Gastrocnemius medialis (tissue), 4 donors: Measurements from ENCODE around the gene GDF10.

Experiments
- POLR2A ChIP-seq, 2 donors: fragments of 450-650 bp; IDR thresholded peaks; one replicate each; pipeline ENCODE4 v1.6.1; 2017; ENCODE audit warnings: antibody characterized with exemption in 2 of 2, mild to moderate bottlenecking in 2 of 2, moderate library complexity in 2 of 2
- TF ChIP-seq, protein P1 (sequence below), 5 experiments: fragments of 450-650 bp in 3 of 5; fragments of 200-600 bp in 2 of 5; sonication (generic) in 2 of 5; IDR thresholded peaks in 4 of 5; conservative IDR thresholded peaks in 1 of 5; 1 replicate in 4 of 5; 2 replicates in 1 of 5; pipeline ENCODE4 v1.5.1; 2016 to 2019; ENCODE audit warnings: antibody characterized with exemption in 5 of 5, mild to moderate bottlenecking in 3 of 5, moderate library complexity in 3 of 5

DNA sequence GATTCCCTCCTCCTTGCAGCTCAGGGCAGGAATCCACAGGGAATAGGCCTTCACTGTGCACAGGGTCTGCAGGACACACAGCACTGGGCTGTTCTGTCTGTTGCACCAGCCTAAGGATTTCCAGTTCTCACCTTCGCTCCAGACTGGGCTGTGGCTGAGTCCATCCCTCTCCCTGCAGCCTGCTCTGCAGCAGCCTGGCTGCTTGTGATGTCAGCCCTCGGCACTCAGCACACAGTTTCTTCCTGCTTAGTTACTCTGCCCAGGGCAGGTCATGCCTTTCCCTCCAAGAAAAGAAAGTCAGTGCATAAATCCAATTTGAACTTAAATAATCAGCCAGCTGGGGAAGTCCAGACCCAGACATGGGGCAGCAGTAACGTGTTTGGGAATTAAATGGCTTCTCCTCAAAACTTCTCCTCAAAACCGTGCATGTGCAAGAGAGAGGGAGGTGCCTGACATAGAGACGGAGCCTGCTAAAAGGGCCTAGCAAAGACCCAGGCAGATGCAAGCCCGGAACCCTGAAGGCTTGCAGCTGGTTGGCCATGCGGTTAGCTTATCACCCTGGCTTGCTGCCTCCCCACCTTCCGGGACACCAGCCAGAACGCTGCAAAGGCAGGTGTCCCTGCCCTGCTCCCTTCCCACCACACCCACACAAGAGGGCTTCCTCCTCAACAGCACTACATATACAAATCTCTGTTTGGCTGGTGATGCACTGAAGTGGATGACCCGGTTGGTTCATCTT lies 11.4 kb downstream of the GDF10 start:
- TF ChIP-seq POLR2A (IDR thresholded peaks at IDR 0.05): no peak
- TF ChIP-seq, protein P1, sequence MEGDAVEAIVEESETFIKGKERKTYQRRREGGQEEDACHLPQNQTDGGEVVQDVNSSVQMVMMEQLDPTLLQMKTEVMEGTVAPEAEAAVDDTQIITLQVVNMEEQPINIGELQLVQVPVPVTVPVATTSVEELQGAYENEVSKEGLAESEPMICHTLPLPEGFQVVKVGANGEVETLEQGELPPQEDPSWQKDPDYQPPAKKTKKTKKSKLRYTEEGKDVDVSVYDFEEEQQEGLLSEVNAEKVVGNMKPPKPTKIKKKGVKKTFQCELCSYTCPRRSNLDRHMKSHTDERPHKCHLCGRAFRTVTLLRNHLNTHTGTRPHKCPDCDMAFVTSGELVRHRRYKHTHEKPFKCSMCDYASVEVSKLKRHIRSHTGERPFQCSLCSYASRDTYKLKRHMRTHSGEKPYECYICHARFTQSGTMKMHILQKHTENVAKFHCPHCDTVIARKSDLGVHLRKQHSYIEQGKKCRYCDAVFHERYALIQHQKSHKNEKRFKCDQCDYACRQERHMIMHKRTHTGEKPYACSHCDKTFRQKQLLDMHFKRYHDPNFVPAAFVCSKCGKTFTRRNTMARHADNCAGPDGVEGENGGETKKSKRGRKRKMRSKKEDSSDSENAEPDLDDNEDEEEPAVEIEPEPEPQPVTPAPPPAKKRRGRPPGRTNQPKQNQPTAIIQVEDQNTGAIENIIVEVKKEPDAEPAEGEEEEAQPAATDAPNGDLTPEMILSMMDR (IDR thresholded peaks at IDR 0.05 in 4 of 5, conservative IDR thresholded peaks at IDR 0.05 in 1 of 5): no peak
